HG02981 (cell line): ENCODE results near the gene MEIOSIN.

Source experiments
- ATAC-seq: cut with Tn5 transposase; IDR thresholded peaks from one replicate; pipeline ENCODE4 v1.9.1; 2021; ENCODE audit warnings: mild to moderate bottlenecking, moderate library complexity; ENCODE audit not compliant: unreplicated experiment

Gene MEIOSIN

GRCh38 chr19:45778010-45778661, 44.9 kb downstream of the MEIOSIN start:
- no peak for ATAC-seq

GRCh38 chr19:45779231-45780145, 46.2 kb downstream of the MEIOSIN start:
- peak; percentile 70 for ATAC-seq

- ATAC-seq: no peak
These were observed 46.9 kb downstream of the MEIOSIN start for GRCh38 chr19:45780146-45780447.

- ATAC-seq: no peak
These were observed 47.4 kb downstream of the MEIOSIN start for GRCh38 chr19:45780448-45781213.

- no peak for ATAC-seq
These were observed 48.2 kb downstream of the MEIOSIN start for GRCh38 chr19:45781214-45782161.

- ATAC-seq: no peak
These were observed 49.0 kb downstream of the MEIOSIN start, which contains the start of gene DMPK for GRCh38 chr19:45782162-45782691. DMPK (minus strand) TSS chr19:45782490; CDS start chr19:45782352, 138 bp downstream.

GRCh38 chr19:45782820-45783785, 49.9 kb downstream of the MEIOSIN start:
- ATAC-seq: no peak

- no peak for ATAC-seq
These were observed 50.9 kb downstream of the MEIOSIN start for GRCh38 chr19:45784096-45784495.

- no peak for ATAC-seq
These were observed 51.9 kb downstream of the MEIOSIN start for GRCh38 chr19:45785097-45785496.

- ATAC-seq: no peak
These were observed 52.7 kb downstream of the MEIOSIN start for GRCh38 chr19:45785781-45786532.

GRCh38 chr19:45786533-45786894, 53.3 kb downstream of the MEIOSIN start:
- ATAC-seq: no peak

- no peak for ATAC-seq
These were observed 56.0 kb downstream of the MEIOSIN start for GRCh38 chr19:45789035-45789786.

GRCh38 chr19:45790942-45791341, 57.7 kb downstream of the MEIOSIN start:
- ATAC-seq: no peak

- ATAC-seq: no peak
These were observed 58.7 kb downstream of the MEIOSIN start for GRCh38 chr19:45791744-45792469.

- peak; percentile 80 for ATAC-seq
These were observed 59.4 kb downstream of the MEIOSIN start, which contains the start of gene DMWD for GRCh38 chr19:45792470-45793177. DMWD (minus strand) TSS chr19:45792845; CDS start chr19:45792756, 89 bp downstream.

- no peak for ATAC-seq
These were observed 59.9 kb downstream of the MEIOSIN start for GRCh38 chr19:45793178-45793564.
